Astrocyte (in vitro differentiated cells and primary cell): ENCODE results near the gene ROR2.

Experiments
- CTCF ChIP-seq: IDR thresholded peaks from 2 replicates; pipeline ENCODE4 v1.5.1; 2011; ENCODE audit warnings: low read depth, mild to moderate bottlenecking, inconsistent platforms, low read length, moderate library complexity; ENCODE audit not compliant: insufficient read depth
- EZH2 ChIP-seq: IDR thresholded peaks from 2 replicates; pipeline ENCODE4 v1.6.1; 2012; ENCODE audit warnings: mild to moderate bottlenecking, low read length, inconsistent platforms; ENCODE audit not compliant: insufficient read depth

GRCh38 chr9:91577633-91578061 is 372.4 kb downstream of the ROR2 start:
- TF ChIP-seq CTCF, result no peak
- TF ChIP-seq EZH2, result no peak
